GM21619 (cell line): ENCODE results near the gene ATP2B1.
"Not testable (repeated sequence)": the region's sequence is repeated elsewhere in the genome, so short reads cannot be mapped to it uniquely, and the experiment has no call there.

ENCODE experiments used
- ATAC-seq: cut with Tn5 transposase; IDR thresholded peaks from one replicate; pipeline ENCODE4 v1.9.1; 2021; ENCODE audit not compliant: unreplicated experiment

The ATP2B1 gene

GRCh38 chr12:89708565-89709156, at the start of gene ATP2B1:
Gene ATP2B1, minus strand, starts transcription at chr12:89708838. Its CDS starts 52,952 bp downstream, at chr12:89655886.
- ATAC-seq: peak; percentile 51

GRCh38 chr12:89757987-89758386, 49.3 kb upstream of the ATP2B1 start:
- ATAC-seq: not testable (repeated sequence)

- peak; percentile 93 for ATAC-seq
Measured at GRCh38 chr12:89756585-89757398, 48.2 kb upstream of the ATP2B1 start.

GRCh38 chr12:89756194-89756584, 47.6 kb upstream of the ATP2B1 start:
- ATAC-seq: peak; percentile 5

GRCh38 chr12:89753997-89754396, 45.4 kb upstream of the ATP2B1 start:
- ATAC-seq: no peak

GRCh38 chr12:89752341-89752740, 43.7 kb upstream of the ATP2B1 start:
- ATAC-seq: no peak

GRCh38 chr12:89750389-89751351, 42.0 kb upstream of the ATP2B1 start:
- ATAC-seq: no peak

- ATAC-seq: no peak
Measured at GRCh38 chr12:89748791-89749190, 40.2 kb upstream of the ATP2B1 start.

GRCh38 chr12:89745286-89745685, 36.6 kb upstream of the ATP2B1 start:
- no peak for ATAC-seq

- ATAC-seq: no peak
Measured at GRCh38 chr12:89742337-89743022, 33.8 kb upstream of the ATP2B1 start.

GRCh38 chr12:89740943-89741342, 32.3 kb upstream of the ATP2B1 start:
- no peak for ATAC-seq

- no peak for ATAC-seq
Measured at GRCh38 chr12:89736995-89737394, 28.4 kb upstream of the ATP2B1 start.

- no peak for ATAC-seq
Measured at GRCh38 chr12:89733579-89734201, 25.1 kb upstream of the ATP2B1 start.

- ATAC-seq: no peak
Measured at GRCh38 chr12:89732522-89732921, 23.9 kb upstream of the ATP2B1 start.

- no peak for ATAC-seq
Measured at GRCh38 chr12:89731614-89732013, 23.0 kb upstream of the ATP2B1 start.

GRCh38 chr12:89731089-89731488, 22.5 kb upstream of the ATP2B1 start:
- no peak for ATAC-seq

GRCh38 chr12:89729946-89730459, 21.4 kb upstream of the ATP2B1 start:
- no peak for ATAC-seq

- ATAC-seq: no peak
Measured at GRCh38 chr12:89723276-89723675, 14.6 kb upstream of the ATP2B1 start.

- peak; percentile 95 for ATAC-seq
Measured at GRCh38 chr12:89721291-89721987, 12.8 kb upstream of the ATP2B1 start.
